NCI-H146 (cell line): ENCODE data around the gene SUZ12.
A peak's percentile ranks its signal among the peaks of the same experiment; 100 is the strongest.
"Not testable (repeated sequence)": the region's sequence is repeated elsewhere in the genome, so short reads cannot be mapped to it uniquely, and the experiment has no call there.

Source experiments
- DNase-seq: peaks from one replicate; lab custom pipeline; 2025; lab: John Stamatoyannopoulos, UW

The SUZ12 gene

GRCh38 chr17:31936615-31937609 is at the start of gene SUZ12:
Gene SUZ12 (plus strand): TSS chr17:31937007. CDS start chr17:31937247, 240 bp downstream.
- DNase-seq = peak; percentile 90

GRCh38 chr17:31888124-31888523 is 48.7 kb upstream of the SUZ12 start:
- DNase-seq = no peak

GRCh38 chr17:31900877-31901276 is 35.9 kb upstream of the SUZ12 start:
- peak; percentile 26 for DNase-seq

GRCh38 chr17:31902693-31903092 is 34.1 kb upstream of the SUZ12 start:
- DNase-seq = no peak

- no peak for DNase-seq
Observed at GRCh38 chr17:31903401-31903800, 33.4 kb upstream of the SUZ12 start.

- no peak for DNase-seq
Observed at GRCh38 chr17:31907342-31907962, 29.4 kb upstream of the SUZ12 start.

GRCh38 chr17:31908386-31908785 is 28.4 kb upstream of the SUZ12 start:
- DNase-seq = no peak

DNA sequence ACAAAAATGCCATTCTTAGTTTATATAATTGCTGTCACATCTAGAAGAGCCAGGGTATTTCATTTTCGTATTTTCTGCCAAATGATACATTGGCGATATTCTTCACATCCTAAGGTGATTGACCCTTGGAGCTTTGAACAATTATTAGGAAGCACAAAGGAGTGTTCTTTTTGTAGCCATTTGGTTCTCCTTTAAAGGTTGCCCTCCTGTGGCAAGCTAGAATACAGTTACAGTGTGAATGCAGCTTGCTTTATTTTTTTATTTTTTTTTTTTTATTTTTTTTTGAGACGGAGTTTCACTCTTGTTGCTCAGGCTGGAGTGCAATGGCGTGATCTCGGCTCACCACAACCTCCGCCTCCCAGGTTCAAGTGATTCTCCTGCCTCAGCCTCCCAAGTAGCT is 24.1 kb upstream of the SUZ12 start:
- DNase-seq = not testable (repeated sequence)

DNA sequence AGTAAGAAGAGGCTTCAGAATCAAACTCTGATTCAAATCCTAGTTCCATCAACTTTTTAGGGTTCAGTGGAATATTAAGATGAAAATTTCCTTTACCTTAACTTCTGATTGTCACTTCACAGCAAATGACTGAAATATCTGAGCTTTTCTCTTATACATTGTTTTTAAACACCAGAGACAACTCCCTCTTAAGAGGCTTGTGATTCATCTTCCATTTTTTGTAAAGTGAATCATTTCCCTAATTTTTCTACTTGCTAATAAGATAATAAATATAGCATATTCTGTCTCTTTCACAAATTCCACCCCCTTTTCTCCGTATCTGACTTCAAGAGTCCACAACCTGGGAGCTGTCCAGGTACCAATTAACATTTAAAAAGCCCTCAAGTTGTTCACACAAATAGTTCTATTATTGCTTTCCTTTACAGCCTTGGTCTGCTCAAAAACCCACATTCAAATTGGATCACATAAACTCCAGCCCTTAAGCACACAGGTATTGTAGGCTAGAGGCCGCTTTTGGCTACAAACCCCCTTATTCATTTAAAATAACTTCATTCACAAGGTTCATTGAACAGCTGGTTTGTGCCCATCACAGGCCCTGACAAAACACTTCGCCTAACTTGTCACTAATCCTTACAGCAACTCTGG is 21.2 kb upstream of the SUZ12 start:
- no peak for DNase-seq

GRCh38 chr17:31916491-31917064 is 20.2 kb upstream of the SUZ12 start:
- no peak for DNase-seq

- no peak for DNase-seq
Observed at GRCh38 chr17:31917065-31917529, 19.7 kb upstream of the SUZ12 start.

DNA sequence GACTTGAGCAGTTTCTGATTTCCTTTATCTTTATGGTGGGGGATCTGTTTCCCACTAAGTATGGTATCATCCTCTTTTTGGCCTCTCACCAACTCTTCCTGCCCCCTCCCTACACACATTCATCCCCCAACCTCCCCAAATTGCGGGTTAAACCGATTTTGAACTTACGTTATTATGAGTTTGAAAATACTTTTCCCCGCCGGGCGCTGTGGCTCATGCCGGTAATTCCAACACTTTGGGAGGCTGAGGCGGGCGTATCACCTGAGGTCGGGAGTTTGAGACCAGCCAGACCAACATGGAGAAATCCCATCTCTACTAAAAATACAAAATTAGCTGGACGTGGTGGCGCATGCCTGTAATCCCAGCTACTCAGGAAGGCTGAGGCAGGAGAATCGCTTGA is 19.1 kb upstream of the SUZ12 start:
- not testable (repeated sequence) for DNase-seq

DNA sequence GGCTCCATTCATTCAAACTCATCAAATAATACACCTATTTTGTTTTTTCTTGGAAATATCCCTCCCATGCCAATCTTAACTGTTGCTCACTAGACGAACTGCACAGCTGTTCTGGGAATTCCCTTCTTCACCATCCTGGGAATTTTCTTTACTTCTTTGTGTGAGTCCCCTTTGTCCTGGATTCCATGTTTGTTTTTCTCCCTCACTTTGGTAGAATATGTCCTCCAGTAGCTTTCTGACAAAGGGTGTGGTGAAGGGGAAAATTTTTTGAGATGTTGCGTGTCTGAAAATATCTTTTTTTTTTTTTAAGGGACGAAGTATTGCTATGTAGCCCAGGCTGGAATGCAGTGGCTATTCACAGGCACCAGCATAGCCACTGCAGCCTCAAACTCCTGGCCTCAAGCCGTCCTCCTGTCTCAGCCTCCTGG is 18.1 kb upstream of the SUZ12 start:
- no peak for DNase-seq

- no peak for DNase-seq
Observed at GRCh38 chr17:31919802-31920525, 16.8 kb upstream of the SUZ12 start.

- DNase-seq = no peak
Observed at GRCh38 chr17:31926100-31926729, 10.6 kb upstream of the SUZ12 start.

DNA sequence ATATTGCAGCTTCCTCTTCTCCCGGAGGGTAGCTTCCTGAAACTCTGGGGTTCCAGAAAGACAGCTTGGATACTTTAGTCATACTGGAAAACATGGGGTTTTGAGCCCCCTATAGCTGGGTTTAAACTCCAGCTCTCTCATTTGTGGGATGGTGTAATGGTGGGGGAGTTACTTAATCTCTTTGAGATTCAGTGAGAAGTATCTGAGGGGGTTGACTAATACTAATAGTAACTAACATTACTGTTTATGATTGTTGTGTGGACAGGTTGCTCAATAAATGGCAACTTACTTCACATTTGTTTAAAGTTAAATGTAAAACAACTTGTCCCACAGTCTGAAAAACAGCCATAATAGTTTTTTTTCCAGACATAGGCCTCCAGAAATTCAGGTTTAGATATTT is 5.1 kb upstream of the SUZ12 start:
- no peak for DNase-seq

- DNase-seq = no peak
Observed at GRCh38 chr17:31935512-31935911, 1.3 kb upstream of the SUZ12 start.

DNA sequence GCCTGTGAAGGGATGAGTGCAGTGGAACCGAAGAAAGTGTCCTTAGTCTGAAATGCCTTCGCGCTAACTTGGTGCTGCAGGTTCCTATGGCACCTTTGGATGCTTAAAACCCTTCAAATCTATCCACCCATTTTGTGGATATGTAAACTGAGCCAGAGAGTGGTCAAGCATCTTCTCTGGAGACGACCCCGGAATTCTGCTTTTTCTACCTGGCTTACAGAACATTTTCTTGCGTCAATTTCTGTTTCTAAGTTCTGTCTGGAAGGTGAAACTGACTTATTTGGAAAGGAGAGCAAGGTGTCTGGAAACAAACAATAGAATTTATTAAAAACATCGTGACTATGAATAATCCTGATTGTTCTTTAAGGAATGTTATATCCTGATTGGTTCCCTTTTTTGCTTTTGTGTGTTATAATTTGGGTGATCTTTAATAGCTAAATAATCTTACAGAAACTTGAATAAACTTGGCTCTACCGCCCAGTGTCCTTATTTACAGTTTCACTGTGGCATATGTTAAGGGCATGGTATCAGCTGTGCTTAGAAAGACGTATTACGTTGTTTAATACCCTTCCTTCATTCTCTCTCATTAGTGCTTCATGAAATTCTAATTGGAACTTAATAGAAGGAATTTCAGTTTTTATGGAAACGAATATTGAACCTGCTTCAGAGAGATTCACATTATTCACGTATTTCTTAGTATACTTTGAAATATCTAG is 1.3 kb downstream of the SUZ12 start:
- DNase-seq = not testable (repeated sequence)

- DNase-seq = not testable (repeated sequence)
Observed at GRCh38 chr17:31941916-31942315, 5.1 kb downstream of the SUZ12 start.

- DNase-seq = not testable (repeated sequence)
Observed at GRCh38 chr17:31942396-31942795, 5.6 kb downstream of the SUZ12 start.
